GM21529 (cell line): Measurements from ENCODE around the gene CNTNAP5.

Experiments
- ATAC-seq: cut with Tn5 transposase; IDR thresholded peaks from one replicate; pipeline ENCODE4 v1.9.1; 2021; ENCODE audit not compliant: unreplicated experiment

The CNTNAP5 gene

GRCh38 chr2:124776332-124776731, 751.2 kb downstream of the CNTNAP5 start:
- ATAC-seq = no peak

GRCh38 chr2:124778076-124778475, 753.0 kb downstream of the CNTNAP5 start:
- ATAC-seq = no peak

GRCh38 chr2:124796647-124797046, 771.6 kb downstream of the CNTNAP5 start:
- ATAC-seq = no peak

GRCh38 chr2:124797049-124797448, 772.0 kb downstream of the CNTNAP5 start:
- ATAC-seq = no peak

- ATAC-seq = no peak
These were observed 773.5 kb downstream of the CNTNAP5 start for GRCh38 chr2:124798551-124798950.

- ATAC-seq = peak; percentile 81
These were observed 779.2 kb downstream of the CNTNAP5 start for GRCh38 chr2:124804014-124804940.

GRCh38 chr2:124805060-124805459, 780.0 kb downstream of the CNTNAP5 start:
- ATAC-seq = no peak

GRCh38 chr2:124810132-124810531, 785.0 kb downstream of the CNTNAP5 start:
- no peak for ATAC-seq

GRCh38 chr2:124814968-124815745, 790.1 kb downstream of the CNTNAP5 start:
- ATAC-seq = no peak

- ATAC-seq = no peak
These were observed 790.9 kb downstream of the CNTNAP5 start for GRCh38 chr2:124816007-124816406.

GRCh38 chr2:124822516-124822915, 797.4 kb downstream of the CNTNAP5 start:
- no peak for ATAC-seq

GRCh38 chr2:124824441-124824840, 799.4 kb downstream of the CNTNAP5 start:
- ATAC-seq = no peak

- no peak for ATAC-seq
These were observed 807.4 kb downstream of the CNTNAP5 start for GRCh38 chr2:124832521-124832920.

- ATAC-seq = no peak
These were observed 809.2 kb downstream of the CNTNAP5 start for GRCh38 chr2:124834331-124834730.

GRCh38 chr2:124835331-124835730, 810.2 kb downstream of the CNTNAP5 start:
- ATAC-seq = no peak

- ATAC-seq = no peak
These were observed 811.3 kb downstream of the CNTNAP5 start for GRCh38 chr2:124836416-124836815.

GRCh38 chr2:124837496-124837895, 812.4 kb downstream of the CNTNAP5 start:
- no peak for ATAC-seq

- no peak for ATAC-seq
These were observed 813.3 kb downstream of the CNTNAP5 start for GRCh38 chr2:124838406-124838805.

GRCh38 chr2:124867247-124867646, 842.2 kb downstream of the CNTNAP5 start:
- no peak for ATAC-seq

GRCh38 chr2:124874219-124874618, 849.1 kb downstream of the CNTNAP5 start:
- ATAC-seq = no peak

- ATAC-seq = no peak
These were observed 849.6 kb downstream of the CNTNAP5 start for GRCh38 chr2:124874676-124875075.
